Measurements from ENCODE around the gene TMPRSS7.

The TMPRSS7 gene

DNA sequence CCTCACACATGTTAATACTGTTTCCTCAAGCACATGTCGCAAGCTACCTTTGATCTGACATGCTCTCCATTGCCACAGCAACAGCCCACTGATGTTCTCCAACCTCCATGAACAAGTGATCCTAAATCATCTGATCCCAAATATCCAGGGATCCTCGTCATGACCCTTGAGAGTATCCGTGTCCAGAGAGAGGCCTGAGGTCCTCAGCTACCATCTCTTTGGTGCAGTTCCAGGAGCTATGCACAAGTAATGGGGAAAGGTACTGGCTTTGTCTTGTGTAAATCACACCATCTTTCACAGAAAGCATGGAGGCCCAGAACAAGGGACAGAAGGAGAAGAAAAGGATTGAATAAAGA is 96.1 kb downstream of the TMPRSS7 start:
- DNase-seq: no peak

Measured in KG1 (cell line).